Kidney (tissue), 14 donors: ENCODE data around the gene CNTN4. TPM values are rescaled to one million over a fixed set of nuclear protein-coding genes. Genes with fewer than 3 reads are reported as not detected.

Experiments
- DNase-seq, 5 donors: peaks; one replicate each; pipeline ENCODE4 v3.0.0-alpha.2; 2013 to 2020
- FAIRE-seq: peaks from 2 replicates; lab custom pipeline; 2012; peaks lifted over from hg19 to GRCh38; lab: Jason Lieb, UNC
- H3K27ac ChIP-seq, 2 donors: one replicate each; pipeline ENCODE4 v1.7.0; 2013; ENCODE audit warnings: low read depth in 2 of 2, low read length in 2 of 2, inconsistent platforms in 1 of 2
- H3K27me3 ChIP-seq: one replicate; pipeline ENCODE4 v1.7.1; 2013; ENCODE audit warnings: low read length, inconsistent platforms; ENCODE audit not compliant: control insufficient read depth, insufficient read depth
- H3K36me3 ChIP-seq, 3 donors: one replicate each; pipeline versions ENCODE4 v1.7.0 to v1.7.1; 2013; ENCODE audit warnings: low read length in 3 of 3, control low read depth in 1 of 3, inconsistent platforms in 1 of 3; ENCODE audit not compliant: insufficient read depth in 3 of 3, control insufficient read depth in 2 of 3
- H3K4me1 ChIP-seq, 3 donors: one replicate each; pipeline versions ENCODE4 v1.7.0 to v1.7.1; 2013; ENCODE audit warnings: low read length in 3 of 3, inconsistent platforms in 1 of 3, low read depth in 1 of 3; ENCODE audit not compliant: control insufficient read depth in 2 of 3, insufficient read depth in 2 of 3
- H3K4me3 ChIP-seq, 3 donors: one replicate each; pipeline versions ENCODE4 v1.7.0 to v1.8.1; 2013; ENCODE audit warnings: low read length in 3 of 3, control low read depth in 1 of 3, inconsistent platforms in 1 of 3
- H3K9ac ChIP-seq, 3 donors: one replicate each; pipeline versions ENCODE4 v1.7.0 to v1.7.1; 2013; ENCODE audit warnings: low read length in 3 of 3, control low read depth in 1 of 3, inconsistent platforms in 1 of 3
- H3K9me3 ChIP-seq, 3 donors: one replicate each; pipeline versions ENCODE4 v1.7.0 to v1.7.1; 2013; ENCODE audit warnings: low read length in 3 of 3, control low read depth in 1 of 3, inconsistent platforms in 1 of 3; ENCODE audit not compliant: control insufficient read depth in 2 of 3, insufficient read depth in 1 of 3
- intact Hi-C: fragments of 100-400 bp; cut with DNase I; formaldehyde crosslinking; loops from one replicate; pipeline ENCODE4 v1.11.1; 2022
- polyA plus RNA-seq: library from polyadenylated mRNA; stranded (reverse); fragments of 350-450 nt; fragmentation: Illumina TruSeq; extraction: RNeasy Lipid Tissue Mini Kit (QIAGEN cat#74804); gene quantifications from one replicate; pipeline ENCODE4 v1.2.3, GENCODE V29; 2014; ENCODE audit warnings: low read depth, low replicate concordance; ENCODE audit not compliant: insufficient read depth
- total RNA-seq: library from RNA; stranded (reverse); fragmentation: NEBNext Ultra II Directional; extraction: Animal tissue kit (Norgen Biotek cat#: 25700); gene quantifications from one replicate; pipeline ENCODE4 v1.2.1, GENCODE V29; 2021
- TF ChIP-seq, protein P1 (sequence below): IDR thresholded peaks from 3 replicates; pipeline ENCODE4 v1.5.1; 2012; ENCODE audit warnings: mild to moderate bottlenecking, moderate library complexity, borderline replicate concordance; ENCODE audit not compliant: insufficient read depth; ENCODE audit errors: extremely low read depth
- donor health status: control.
- donor health status: control.
- donor health status: control.
- donor health status: control.
- donor health status: control.
- donor health status: DM: yes; HTN: yes; CAD: no.
- donor health status: Normal renal cell carcinoma (clear cell type).

The CNTN4 gene
- total and polyA plus RNA-seq, 2 donors from 2014 or later, result 2.2 to 13.4 TPM

GRCh38 chr3:2110597-2111117 lies 12.0 kb downstream of the CNTN4 start:
- H3K27ac ChIP-seq, result no peak overlapping the region
- TF ChIP-seq, protein P1, sequence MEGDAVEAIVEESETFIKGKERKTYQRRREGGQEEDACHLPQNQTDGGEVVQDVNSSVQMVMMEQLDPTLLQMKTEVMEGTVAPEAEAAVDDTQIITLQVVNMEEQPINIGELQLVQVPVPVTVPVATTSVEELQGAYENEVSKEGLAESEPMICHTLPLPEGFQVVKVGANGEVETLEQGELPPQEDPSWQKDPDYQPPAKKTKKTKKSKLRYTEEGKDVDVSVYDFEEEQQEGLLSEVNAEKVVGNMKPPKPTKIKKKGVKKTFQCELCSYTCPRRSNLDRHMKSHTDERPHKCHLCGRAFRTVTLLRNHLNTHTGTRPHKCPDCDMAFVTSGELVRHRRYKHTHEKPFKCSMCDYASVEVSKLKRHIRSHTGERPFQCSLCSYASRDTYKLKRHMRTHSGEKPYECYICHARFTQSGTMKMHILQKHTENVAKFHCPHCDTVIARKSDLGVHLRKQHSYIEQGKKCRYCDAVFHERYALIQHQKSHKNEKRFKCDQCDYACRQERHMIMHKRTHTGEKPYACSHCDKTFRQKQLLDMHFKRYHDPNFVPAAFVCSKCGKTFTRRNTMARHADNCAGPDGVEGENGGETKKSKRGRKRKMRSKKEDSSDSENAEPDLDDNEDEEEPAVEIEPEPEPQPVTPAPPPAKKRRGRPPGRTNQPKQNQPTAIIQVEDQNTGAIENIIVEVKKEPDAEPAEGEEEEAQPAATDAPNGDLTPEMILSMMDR, result no peak
- no peaks in the 10 kb centered on the region for H3K9me3 ChIP-seq
- DNase-seq, result no peak
- intact Hi-C loops, result no loop called here
- no peak for FAIRE-seq
- no peak overlapping the region for H3K9ac ChIP-seq
- no peak overlapping the region for H3K4me3 ChIP-seq
- H3K27me3 ChIP-seq, result no peaks in the 10 kb centered on the region
- H3K4me1 ChIP-seq, result peaks cover 0 to 4% (median 4%) of the 10 kb centered on the region in 3 donors
- no peaks in the 10 kb centered on the region for H3K36me3 ChIP-seq

GRCh38 chr3:2114617-2115275 lies 16.1 kb downstream of the CNTN4 start:
- TF ChIP-seq, protein P1, result no peak
- no peak overlapping the region for H3K9ac ChIP-seq
- no peak overlapping the region for H3K27ac ChIP-seq
- FAIRE-seq (no peak), DNase-seq (no peak)
- H3K4me1 ChIP-seq, result no peaks in the 10 kb centered on the region
- no peak overlapping the region for H3K4me3 ChIP-seq
- no peaks in the 10 kb centered on the region for H3K36me3 ChIP-seq
- intact Hi-C loops, result no loop called here
- H3K9me3 ChIP-seq, result no peaks in the 10 kb centered on the region
- no peaks in the 10 kb centered on the region for H3K27me3 ChIP-seq

DNA sequence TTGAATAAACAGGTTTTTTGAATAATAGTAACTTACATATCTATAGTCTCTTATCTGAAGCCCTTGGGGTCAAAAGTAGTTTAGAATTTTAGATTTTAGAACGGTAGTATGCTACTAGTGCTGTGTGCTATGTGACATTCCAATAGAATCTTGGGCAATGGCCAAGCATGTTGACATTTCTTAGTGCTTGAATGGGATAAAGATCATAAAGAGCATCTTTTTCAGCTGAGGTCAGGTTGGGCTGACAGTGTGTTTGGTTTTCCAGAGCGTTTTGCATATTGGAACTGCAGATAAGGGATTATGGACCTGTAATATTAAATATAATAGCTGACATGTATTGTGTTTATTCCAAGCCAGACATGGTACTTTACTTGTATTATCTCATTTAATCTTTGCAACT lies 32.1 kb downstream of the CNTN4 start:
- Histone ChIP-seq H3K27me3 (no peaks in the 10 kb centered on the region), H3K4me1 (no peaks in the 10 kb centered on the region), H3K9ac (no peak overlapping the region), H3K27ac (no peak overlapping the region), H3K4me3 (no peak overlapping the region), H3K9me3 (no peaks in the 10 kb centered on the region), H3K36me3 (no peaks in the 10 kb centered on the region)
- intact Hi-C loops, result no loop called here
- no peak for DNase-seq
- no peak for FAIRE-seq
- TF ChIP-seq, protein P1, result no peak
